B cell (primary cell): ENCODE results near the gene ING3. TPM values are rescaled to one million over a fixed set of nuclear protein-coding genes. Genes with fewer than 3 reads are reported as not detected.

ENCODE experiments used
- ATAC-seq: fragments of 200-7000 bp; cut with Tn5 transposase; one replicate; pipeline ENCODE4 v1.10.0; 2021; ENCODE audit warnings: low read depth, mild to moderate bottlenecking, moderate number of reproducible peaks, moderate library complexity
- CTCF ChIA-PET: fragments of 350-600 bp; sonication (Branson Sonifier 250); formaldehyde crosslinking; loops from one replicate; lab custom pipeline; 2021; ENCODE audit warnings: antibody characterized with exemption, inconsistent platforms; lab: Charles Lee
- POLR2A ChIA-PET: fragments of 350-600 bp; sonication (Branson Sonifier 250); formaldehyde crosslinking; loops from one replicate; lab custom pipeline; 2021; ENCODE audit warnings: antibody characterized with exemption; lab: Charles Lee
- DNase-seq: peaks from one replicate; pipeline ENCODE4 v3.0.0; 2013
- H2AFZ ChIP-seq: 2 replicates; pipeline ENCODE4 v1.6.1; 2012; ENCODE audit warnings: mild to moderate bottlenecking, low read depth, low read length; ENCODE audit not compliant: insufficient read depth, poor library complexity, severe bottlenecking
- H3K27ac ChIP-seq, 2 donors: 1 replicate in 1 of 2; 2 replicates in 1 of 2; pipeline ENCODE4 v1.5.1; 2012 to 2013; ENCODE audit warnings: low read length in 2 of 2, mild to moderate bottlenecking in 2 of 2, moderate library complexity in 1 of 2
- H3K27me3 ChIP-seq, 4 experiments: fragments of 200-600 bp in 1 of 4; sonication (generic) in 1 of 4; replicated peaks in 1 of 4; 1 replicate in 2 of 4; 2 replicates in 2 of 4; pipeline versions ENCODE4 v1.6.1 to v1.7.0; 2013 to 2016; ENCODE audit warnings: low read length in 3 of 4, mild to moderate bottlenecking in 2 of 4, mixed read lengths in 1 of 4, moderate library complexity in 1 of 4; ENCODE audit not compliant: insufficient read depth in 4 of 4, control insufficient read depth in 3 of 4; ENCODE audit errors: control extremely low read depth in 1 of 4
- H3K36me3 ChIP-seq, 2 experiments: replicated peaks in 1 of 2; 1 replicate in 1 of 2; 2 replicates in 1 of 2; pipeline versions ENCODE4 v1.6.1 to v1.7.1; 2013; ENCODE audit warnings: low read length in 1 of 2; ENCODE audit not compliant: insufficient read depth in 2 of 2, control insufficient read depth in 1 of 2; ENCODE audit errors: control extremely low read depth in 1 of 2, extremely low read depth in 1 of 2
- H3K4me1 ChIP-seq, 2 donors: fragments of 200-600 bp in 1 of 2; sonication (generic) in 1 of 2; 1 replicate in 1 of 2; 2 replicates in 1 of 2; pipeline versions ENCODE4 v1.5.1 to v1.6.1; 2013 to 2017; ENCODE audit warnings: low read length in 2 of 2; ENCODE audit not compliant: control insufficient read depth in 2 of 2, insufficient read depth in 2 of 2
- H3K4me2 ChIP-seq: replicated peaks from 2 replicates; pipeline ENCODE3; 2012; ENCODE audit warnings: mild to moderate bottlenecking, low read depth, low read length; ENCODE audit not compliant: poor library complexity, severe bottlenecking
- H3K4me3 ChIP-seq, 5 experiments: fragments of 200-600 bp in 1 of 5; sonication (generic) in 1 of 5; 1 replicate in 3 of 5; 2 replicates in 2 of 5; pipeline versions ENCODE4 v1.5.1 to v1.7.0; 2011 to 2016; ENCODE audit warnings: low read length in 4 of 5, mild to moderate bottlenecking in 4 of 5, low read depth in 2 of 5, control low read depth in 1 of 5, moderate library complexity in 1 of 5; ENCODE audit not compliant: insufficient read depth in 1 of 5; ENCODE audit errors: control extremely low read depth in 1 of 5, extremely low read depth in 1 of 5
- H3K79me2 ChIP-seq: fragments of 200-600 bp; sonication (generic); one replicate; pipeline ENCODE4 v1.6.0; 2016; ENCODE audit warnings: low read length; ENCODE audit not compliant: control insufficient read depth, insufficient read depth
- H3K9ac ChIP-seq: fragments of 200-600 bp; sonication (generic); 2 replicates; pipeline ENCODE4 v1.6.1; 2017; ENCODE audit warnings: mild to moderate bottlenecking, low read length, moderate library complexity
- H3K9me3 ChIP-seq, 3 donors: one replicate each; pipeline versions ENCODE4 v1.6.1 to v1.7.1; 2013; ENCODE audit warnings: low read length in 2 of 3; ENCODE audit not compliant: control insufficient read depth in 2 of 3, insufficient read depth in 1 of 3; ENCODE audit errors: control extremely low read depth in 1 of 3
- H4K20me1 ChIP-seq: 2 replicates; pipeline ENCODE4 v1.6.0; 2012; ENCODE audit warnings: mild to moderate bottlenecking, low read length; ENCODE audit not compliant: insufficient read depth, control insufficient read depth, poor library complexity, severe bottlenecking
- H3K27ac Mint-ChIP-seq: one replicate; pipeline ENCODE4 v1.8.0; 2021; ENCODE audit warnings: mixed read lengths
- H3K27me3 Mint-ChIP-seq: one replicate; pipeline ENCODE4 v1.8.0; 2021; ENCODE audit warnings: mixed read lengths
- H3K4me1 Mint-ChIP-seq: one replicate; pipeline ENCODE4 v1.8.0; 2021; ENCODE audit warnings: mixed read lengths
- H3K4me3 Mint-ChIP-seq: one replicate; pipeline ENCODE4 v1.8.0; 2021; ENCODE audit warnings: mixed read lengths
- H3K9me3 Mint-ChIP-seq: one replicate; pipeline ENCODE4 v1.8.0; 2022; ENCODE audit warnings: mixed read lengths; ENCODE audit not compliant: insufficient read depth
- CTCF ChIP-seq: fragments of 200-600 bp; IDR thresholded peaks from one replicate; pipeline ENCODE4 v1.8.0; 2022; ENCODE audit warnings: antibody characterized with exemption, mild to moderate bottlenecking
- EZH2 ChIP-seq: IDR thresholded peaks from 2 replicates; pipeline ENCODE4 v1.6.1; 2012; ENCODE audit warnings: borderline replicate concordance, low read depth, mild to moderate bottlenecking, moderate library complexity, low read length; ENCODE audit not compliant: insufficient read depth, poor library complexity, severe bottlenecking
- WGBS: methylation state at CpG from one replicate; pipeline ENCODE4 v1.1.5; 2013; ENCODE audit warnings: missing lambda C conversion rate; ENCODE audit not compliant: insufficient coverage; 5-methylcytosine and 5-hydroxymethylcytosine counted together
- intact Hi-C: fragments of 100-400 bp; cut with micrococcal nuclease; formaldehyde crosslinking; loops from one replicate; pipeline ENCODE4 v1.10.0; 2022
- polyA plus RNA-seq: library from polyadenylated mRNA; depleted of rRNA; stranded (reverse); fragments of >200 nt; gene quantifications from 2 replicates; pipeline ENCODE4 v1.2.3, GENCODE V29; 2012
- total RNA-seq, 2 donors: library from RNA; stranded (reverse); fragments of 120-200 nt in 1 of 2; gene quantifications; 1 replicate in 1 of 2; 2 replicates in 1 of 2; pipeline versions ENCODE4 v1.2.3 to v1.2.4, GENCODE V29; 2013 to 2022

Gene ING3
- total and polyA plus RNA-seq, 2 donors (not counting 1 experiment from before 2014, with no cell fraction given): 29.5 to 38.0 TPM

GRCh38 chr7:120985839-120986238 is 35.3 kb downstream of the ING3 start:
- TF ChIP-seq CTCF (no peak), EZH2 (no peak)
- Mint-ChIP-seq H3K27ac (no peak overlapping the region), H3K4me3 (no peak overlapping the region), H3K4me1 (peaks cover 21% of the 10 kb centered on the region), H3K9me3 (no peaks in the 10 kb centered on the region), H3K27me3 (peaks cover 40% of the 10 kb centered on the region)
- Histone ChIP-seq H3K4me3 (no peak overlapping the region), H3K79me2 (no peaks in the 10 kb centered on the region), H3K27me3 (peaks cover 0 to 18% (median 16%) of the 10 kb centered on the region in 4 experiments), H4K20me1 (no peaks in the 10 kb centered on the region), H2AFZ (no peak overlapping the region), H3K9me3 (no peaks in the 10 kb centered on the region), H3K9ac (no peak overlapping the region), H3K4me1 (peaks cover 22 to 24% of the 10 kb centered on the region in 2 donors), H3K4me2 (no peak overlapping the region), H3K36me3 (no peaks in the 10 kb centered on the region), H3K27ac (no peak overlapping the region)
- DNase-seq (no peak), ATAC-seq (no peak)
- ChIA-PET POLR2A (no interaction called here), CTCF (interaction anchor here (1.1 to 7.3 kb wide), 9 partner anchors 10 to 180 kb away, joined by 3 to 85 read pairs (median 7); no protein-coding TSS in a partner anchor)
- intact Hi-C loops: loop anchor here (5.0 kb wide), 2 partner anchors 411 to 561 kb away; partner anchors contain the start of gene FAM3C
- no CpG with 5 or more reads among the region's 2 CpGs for WGBS

- 100% methylated on average over 1 of the region's 2 CpGs for WGBS
- TF ChIP-seq CTCF: no peak
- no peak for TF ChIP-seq EZH2
- Histone ChIP-seq H3K9ac (no peak overlapping the region), H3K27me3 (peaks cover 0 to 19% (median 17%) of the 10 kb centered on the region in 4 experiments), H3K9me3 (no peaks in the 10 kb centered on the region), H3K4me3 (no peak overlapping the region), H3K4me2 (no peak overlapping the region), H2AFZ (no peak overlapping the region), H3K4me1 (peaks cover 24% of the 10 kb centered on the region in 2 donors), H3K79me2 (no peaks in the 10 kb centered on the region), H3K27ac (no peak overlapping the region), H3K36me3 (no peaks in the 10 kb centered on the region), H4K20me1 (no peaks in the 10 kb centered on the region)
- no peak for DNase-seq
- Mint-ChIP-seq H3K4me3 (no peak overlapping the region), H3K9me3 (no peaks in the 10 kb centered on the region), H3K4me1 (peaks cover 23% of the 10 kb centered on the region), H3K27ac (no peak overlapping the region), H3K27me3 (peaks cover 43% of the 10 kb centered on the region)
- intact Hi-C loops: loop anchor here (1.0 to 5.0 kb wide), 4 partner anchors 95 to 561 kb away; partner anchors contain the start of gene FAM3C
- POLR2A ChIA-PET: interaction anchor here (0.7 to 1.3 kb wide), 2 partner anchors 36 to 128 kb away, joined by 3 read pairs; partner anchors contain the start of gene ING3
- ATAC-seq: no peak
- CTCF ChIA-PET: interaction anchor here (0.7 to 7.3 kb wide), 15 partner anchors 8 to 365 kb away, joined by 3 to 85 read pairs (median 7); partner anchors contain the start of gene ING3
Measured at GRCh38 chr7:120986650-120987049, 36.1 kb downstream of the ING3 start.
